ENCODE measurements around the gene CRADD. TPM values are rescaled to one million over a fixed set of nuclear protein-coding genes. Genes with fewer than 3 reads are reported as not detected.

The CRADD gene
- total and polyA plus RNA-seq, 2 donors (not counting 1 experiment from before 2014, with no cell fraction given) = 5.8 to 15.1 TPM

- H3K27me3 ChIP-seq (replicated peaks in 1 of 4; ENCODE audit: control extremely low read depth in 1 of 4, control insufficient read depth in 3 of 4, insufficient read depth in 4 of 4, low read length in 3 of 4) = no peaks in the 10 kb centered on the region
- Mint-ChIP-seq H3K4me1 (peaks cover 3% of the 10 kb centered on the region), H3K27ac (no peak overlapping the region), H3K27me3 (no peaks in the 10 kb centered on the region), H3K4me3 (no peak overlapping the region), H3K9me3 (ENCODE audit: insufficient read depth) (peaks cover 3% of the 10 kb centered on the region)
- ChIA-PET CTCF (interaction anchor here (1.3 kb wide), 1 partner anchor 35 kb away, joined by 3 read pairs; no protein-coding TSS in a partner anchor), POLR2A (no interaction called here)
- H3K27ac ChIP-seq (ENCODE audit: low read length in 2 of 2) = no peak overlapping the region
- no peak overlapping the region for H2AFZ ChIP-seq (ENCODE audit: insufficient read depth, low read depth, low read length, poor library complexity, severe bottlenecking)
- ATAC-seq (ENCODE audit: low read depth) (no peak), DNase-seq (no peak)
- H3K36me3 ChIP-seq (replicated peaks in 1 of 2; ENCODE audit: control extremely low read depth in 1 of 2, control insufficient read depth in 1 of 2, extremely low read depth in 1 of 2, insufficient read depth in 2 of 2, low read length in 1 of 2) = no peaks in the 10 kb centered on the region
- TF ChIP-seq CTCF (IDR thresholded peaks at IDR 0.05) (no peak), EZH2 (IDR thresholded peaks at IDR 0.05; ENCODE audit: borderline replicate concordance, insufficient read depth, low read depth, low read length, poor library complexity, severe bottlenecking) (no peak)
- no peak overlapping the region for H3K4me3 ChIP-seq (ENCODE audit: control extremely low read depth in 1 of 5, extremely low read depth in 1 of 5, insufficient read depth in 1 of 5, low read depth in 2 of 5, low read length in 4 of 5)
- no peaks in the 10 kb centered on the region for H3K4me1 ChIP-seq (ENCODE audit: control insufficient read depth in 2 of 2, insufficient read depth in 2 of 2, low read length in 2 of 2)
- H4K20me1 ChIP-seq (ENCODE audit: control insufficient read depth, insufficient read depth, low read length, poor library complexity, severe bottlenecking) = no peaks in the 10 kb centered on the region
- intact Hi-C loops (cut with micrococcal nuclease) = no loop called here
- H3K79me2 ChIP-seq (ENCODE audit: control insufficient read depth, insufficient read depth, low read length) = no peaks in the 10 kb centered on the region
- 100% methylated on average over 1 of the region's 2 CpGs for WGBS (ENCODE audit: insufficient coverage)
- no peak overlapping the region for H3K4me2 ChIP-seq (replicated peaks; ENCODE audit: low read depth, low read length, poor library complexity, severe bottlenecking)
- peaks cover 0 to 2% (median 0%) of the 10 kb centered on the region in 3 donors for H3K9me3 ChIP-seq (ENCODE audit: control extremely low read depth in 1 of 3, control insufficient read depth in 2 of 3, insufficient read depth in 1 of 3, low read length in 2 of 3)
- no peak overlapping the region for H3K9ac ChIP-seq (ENCODE audit: low read length)
Measured at GRCh38 chr12:93802293-93802692, 125.1 kb downstream of the CRADD start.

GRCh38 chr12:93802698-93803423 is 125.7 kb downstream of the CRADD start:
- Mint-ChIP-seq H3K4me1 (peaks cover 3% of the 10 kb centered on the region), H3K27ac (no peak overlapping the region), H3K4me3 (no peak overlapping the region), H3K9me3 (ENCODE audit: insufficient read depth) (peaks cover 5% of the 10 kb centered on the region), H3K27me3 (no peaks in the 10 kb centered on the region)
- no peaks in the 10 kb centered on the region for H4K20me1 ChIP-seq (ENCODE audit: control insufficient read depth, insufficient read depth, low read length, poor library complexity, severe bottlenecking)
- intact Hi-C loops (cut with micrococcal nuclease) = no loop called here
- H3K9me3 ChIP-seq (ENCODE audit: control extremely low read depth in 1 of 3, control insufficient read depth in 2 of 3, insufficient read depth in 1 of 3, low read length in 2 of 3) = peaks cover 0 to 6% (median 5%) of the 10 kb centered on the region in 3 donors
- no CpG with 5 or more reads among the region's 2 CpGs for WGBS (ENCODE audit: insufficient coverage)
- DNase-seq (no peak), ATAC-seq (ENCODE audit: low read depth) (no peak)
- ChIA-PET CTCF (interaction anchor here (1.3 kb wide), 1 partner anchor 35 kb away, joined by 3 read pairs; no protein-coding TSS in a partner anchor), POLR2A (no interaction called here)
- H3K36me3 ChIP-seq (replicated peaks in 1 of 2; ENCODE audit: control extremely low read depth in 1 of 2, control insufficient read depth in 1 of 2, extremely low read depth in 1 of 2, insufficient read depth in 2 of 2, low read length in 1 of 2) = no peaks in the 10 kb centered on the region
- no peak overlapping the region for H3K4me3 ChIP-seq (ENCODE audit: control extremely low read depth in 1 of 5, extremely low read depth in 1 of 5, insufficient read depth in 1 of 5, low read depth in 2 of 5, low read length in 4 of 5)
- TF ChIP-seq EZH2 (IDR thresholded peaks at IDR 0.05; ENCODE audit: borderline replicate concordance, insufficient read depth, low read depth, low read length, poor library complexity, severe bottlenecking) (no peak), CTCF (IDR thresholded peaks at IDR 0.05) (no peak)
- H3K27me3 ChIP-seq (replicated peaks in 1 of 4; ENCODE audit: control extremely low read depth in 1 of 4, control insufficient read depth in 3 of 4, insufficient read depth in 4 of 4, low read length in 3 of 4) = no peaks in the 10 kb centered on the region
- H3K4me2 ChIP-seq (replicated peaks; ENCODE audit: low read depth, low read length, poor library complexity, severe bottlenecking) = no peak overlapping the region
- no peak overlapping the region for H2AFZ ChIP-seq (ENCODE audit: insufficient read depth, low read depth, low read length, poor library complexity, severe bottlenecking)
- no peaks in the 10 kb centered on the region for H3K79me2 ChIP-seq (ENCODE audit: control insufficient read depth, insufficient read depth, low read length)
- no peak overlapping the region for H3K27ac ChIP-seq (ENCODE audit: low read length in 2 of 2)
- no peaks in the 10 kb centered on the region for H3K4me1 ChIP-seq (ENCODE audit: control insufficient read depth in 2 of 2, insufficient read depth in 2 of 2, low read length in 2 of 2)
- no peak overlapping the region for H3K9ac ChIP-seq (ENCODE audit: low read length)
